Brain pericyte (primary cell): ENCODE measurements around the gene STPG4.
"Not testable (repeated sequence)": the region's sequence is repeated elsewhere in the genome, so short reads cannot be mapped to it uniquely, and the experiment has no call there.

Experiments used
- DNase-seq: peaks from one replicate; pipeline ENCODE4 v3.0.0-alpha.2; 2012; ENCODE audit warnings: low read depth, low spot score

STPG4 gene

GRCh38 chr2:47155091-47155876 lies at the start of gene STPG4:
STPG4 (minus strand) TSS chr2:47155308; CDS start chr2:47155251, 57 bp downstream.
- DNase-seq = no peak

- no peak for DNase-seq
Observed at GRCh38 chr2:47204691-47205090, 49.6 kb upstream of the STPG4 start.

- no peak for DNase-seq
Observed at GRCh38 chr2:47203995-47204394, 48.9 kb upstream of the STPG4 start.

GRCh38 chr2:47201224-47201623 lies 46.1 kb upstream of the STPG4 start:
- no peak for DNase-seq

GRCh38 chr2:47198985-47199451 lies 43.9 kb upstream of the STPG4 start:
- peak; percentile 85 for DNase-seq

GRCh38 chr2:47196499-47196898 lies 41.4 kb upstream of the STPG4 start:
- no peak for DNase-seq

GRCh38 chr2:47196046-47196445 lies 40.9 kb upstream of the STPG4 start:
- no peak for DNase-seq

GRCh38 chr2:47195148-47195547 lies 40.0 kb upstream of the STPG4 start:
- DNase-seq = no peak

GRCh38 chr2:47194410-47194809 lies 39.3 kb upstream of the STPG4 start:
- no peak for DNase-seq

GRCh38 chr2:47193607-47194006 lies 38.5 kb upstream of the STPG4 start:
- DNase-seq = no peak

GRCh38 chr2:47190188-47190881 lies 35.2 kb upstream of the STPG4 start:
- peak; percentile 66 for DNase-seq

GRCh38 chr2:47189635-47190034 lies 34.5 kb upstream of the STPG4 start:
- no peak for DNase-seq

GRCh38 chr2:47187069-47187468 lies 32.0 kb upstream of the STPG4 start:
- no peak for DNase-seq

- DNase-seq = no peak
Observed at GRCh38 chr2:47186351-47186750, 31.2 kb upstream of the STPG4 start.

- DNase-seq = not testable (repeated sequence)
Observed at GRCh38 chr2:47185098-47185497, 30.0 kb upstream of the STPG4 start.

GRCh38 chr2:47181176-47181575 lies 26.1 kb upstream of the STPG4 start:
- DNase-seq = no peak

- DNase-seq = no peak
Observed at GRCh38 chr2:47180531-47180930, 25.4 kb upstream of the STPG4 start.

GRCh38 chr2:47179388-47179787 lies 24.3 kb upstream of the STPG4 start:
- no peak for DNase-seq

- DNase-seq = no peak
Observed at GRCh38 chr2:47178341-47178740, 23.2 kb upstream of the STPG4 start.

GRCh38 chr2:47177043-47177565 lies 22.0 kb upstream of the STPG4 start:
- no peak for DNase-seq

- no peak for DNase-seq
Observed at GRCh38 chr2:47174733-47175361, 19.7 kb upstream of the STPG4 start.
